HG02678 (cell line): ENCODE data around the gene STAMBP.
"Not testable (repeated sequence)": the region's sequence is repeated elsewhere in the genome, so short reads cannot be mapped to it uniquely, and the experiment has no call there.

ENCODE experiments used
- ATAC-seq: cut with Tn5 transposase; IDR thresholded peaks from one replicate; pipeline ENCODE4 v1.9.1; 2021; ENCODE audit warnings: mild to moderate bottlenecking, moderate library complexity; ENCODE audit not compliant: unreplicated experiment

Gene STAMBP

GRCh38 chr2:73836141-73836943, 7.6 kb downstream of the STAMBP start:
- ATAC-seq: no peak

GRCh38 chr2:73837847-73838585, 9.3 kb downstream of the STAMBP start:
- ATAC-seq: no peak

GRCh38 chr2:73838889-73839534, 10.3 kb downstream of the STAMBP start:
- no peak for ATAC-seq

- ATAC-seq: no peak
These were observed 11.1 kb downstream of the STAMBP start for GRCh38 chr2:73839653-73840411.

- no peak for ATAC-seq
These were observed 13.4 kb downstream of the STAMBP start for GRCh38 chr2:73841912-73842738.

- no peak for ATAC-seq
These were observed 13.9 kb downstream of the STAMBP start for GRCh38 chr2:73842739-73843019.

- no peak for ATAC-seq
These were observed 15.3 kb downstream of the STAMBP start for GRCh38 chr2:73844087-73844486.

- no peak for ATAC-seq
These were observed 21.2 kb downstream of the STAMBP start for GRCh38 chr2:73850009-73850408.

GRCh38 chr2:73851274-73851673, 22.5 kb downstream of the STAMBP start:
- ATAC-seq: no peak

- no peak for ATAC-seq
These were observed 23.3 kb downstream of the STAMBP start for GRCh38 chr2:73852020-73852419.

- no peak for ATAC-seq
These were observed 26.8 kb downstream of the STAMBP start for GRCh38 chr2:73855526-73855925.

GRCh38 chr2:73856214-73856613, 27.5 kb downstream of the STAMBP start:
- no peak for ATAC-seq

GRCh38 chr2:73859721-73860586, 31.2 kb downstream of the STAMBP start:
- ATAC-seq: no peak

GRCh38 chr2:73862987-73863386, 34.2 kb downstream of the STAMBP start:
- no peak for ATAC-seq

GRCh38 chr2:73868204-73868978, 39.6 kb downstream of the STAMBP start:
- ATAC-seq: no peak

- ATAC-seq: no peak
These were observed 41.3 kb downstream of the STAMBP start for GRCh38 chr2:73870084-73870483.

- no peak for ATAC-seq
These were observed 48.5 kb downstream of the STAMBP start for GRCh38 chr2:73877071-73877802.

GRCh38 chr2:73877984-73878383, 49.2 kb downstream of the STAMBP start:
- not testable (repeated sequence) for ATAC-seq
